ENCODE measurements around the gene KLK6. TPM values are rescaled to one million over a fixed set of nuclear protein-coding genes. Genes with fewer than 3 reads are reported as not detected.

KLK6 gene
- total and polyA plus RNA-seq, 8 donors = 4.5 TPM; not detected in 7

DNA sequence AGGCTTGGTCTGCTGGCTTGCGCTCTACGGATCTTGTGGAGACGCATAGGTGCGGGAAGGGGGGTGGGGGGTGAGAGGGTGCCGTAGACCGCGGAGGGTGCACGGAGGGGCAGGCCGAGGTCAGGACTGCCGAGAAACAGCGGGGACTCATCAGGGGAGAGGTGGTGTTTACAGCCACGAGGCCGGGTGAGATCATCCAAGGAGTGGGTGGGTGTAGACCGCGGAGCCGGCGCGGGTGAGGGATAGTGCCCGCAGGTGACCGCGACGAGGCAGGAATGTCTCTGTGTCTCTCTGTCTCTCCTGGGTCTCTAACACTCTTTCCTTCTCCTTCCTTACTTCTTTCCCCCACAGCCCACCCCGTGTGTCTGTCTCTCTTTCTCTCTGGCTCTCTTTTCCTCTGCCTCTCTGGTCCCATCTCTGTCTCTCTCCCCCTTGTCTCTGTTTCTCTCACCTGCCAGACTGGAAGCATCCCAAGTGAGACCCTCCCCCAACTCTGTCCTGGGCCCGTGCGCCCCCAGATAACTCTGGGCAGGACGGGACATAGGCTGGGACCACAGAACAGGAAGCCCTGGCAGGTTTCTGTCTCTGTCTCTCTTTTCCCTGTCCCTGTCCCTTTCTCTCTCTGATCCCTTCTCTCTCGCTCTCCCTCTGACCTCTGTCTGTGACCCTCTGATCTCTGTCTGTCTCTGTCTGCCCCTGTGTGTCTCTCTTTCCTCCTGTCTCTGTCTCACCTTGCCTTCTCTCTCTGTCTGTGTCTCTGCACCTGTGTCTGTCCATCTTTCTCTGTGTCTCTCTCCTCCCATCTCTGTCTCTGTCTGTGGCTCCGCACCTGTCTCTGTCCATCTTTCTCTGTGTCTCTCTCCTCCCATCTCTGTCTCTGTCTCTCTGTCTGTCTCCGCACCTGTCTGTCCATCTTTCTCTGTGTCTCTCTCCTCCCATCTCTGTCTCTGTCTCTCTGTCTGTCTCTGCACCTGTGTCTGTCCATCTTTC lies 56.4 kb downstream of the KLK6 start:
- Histone ChIP-seq H3K27ac (no peak overlapping the region), H3K9me3 (no peaks in the 10 kb centered on the region), H3K27me3 (peaks cover 12 to 88% (median 54%) of the 10 kb centered on the region in 3 donors), H3K4me3 (no peak overlapping the region), H3K36me3 (no peaks in the 10 kb centered on the region), H3K4me1 (peaks cover 0 to 11% (median 8%) of the 10 kb centered on the region in 4 donors)
- TF ChIP-seq CTCF (IDR thresholded peaks at IDR 0.05) = no peak
- TF ChIP-seq POLR2AphosphoS5 (IDR thresholded peaks at IDR 0.05) = no peak
- TF ChIP-seq POLR2A (IDR thresholded peaks at IDR 0.05) = no peak
- no peak for TF ChIP-seq EP300 (IDR thresholded peaks at IDR 0.05)
- DNase-seq = no peak
- 6 to 10% (median 9%) methylated on average over 29 of the region's 29 CpGs for WGBS, 5 donors
- intact Hi-C loops (cut with DNase I; ENCODE audit: low total_unique reads) = no loop called here

GRCh38 chr19:50912102-50912599 lies 57.2 kb downstream of the KLK6 start:
- 14 to 24% (median 16%) methylated on average over 20 to 21 of the region's 21 CpGs for WGBS, 5 donors
- no peak for TF ChIP-seq EP300 (IDR thresholded peaks at IDR 0.05)
- no peak for TF ChIP-seq POLR2A (IDR thresholded peaks at IDR 0.05)
- TF ChIP-seq POLR2AphosphoS5 (IDR thresholded peaks at IDR 0.05) = no peak
- peak in 1 of 7 experiments; percentile 11 for TF ChIP-seq CTCF (IDR thresholded peaks at IDR 0.05)
- intact Hi-C loops (cut with DNase I; ENCODE audit: low total_unique reads) = no loop called here
- Histone ChIP-seq H3K27ac (no peak overlapping the region), H3K4me3 (no peak overlapping the region), H3K36me3 (no peaks in the 10 kb centered on the region), H3K27me3 (peaks cover 12 to 88% (median 56%) of the 10 kb centered on the region in 3 donors), H3K9me3 (no peaks in the 10 kb centered on the region), H3K4me1 (peaks cover 0 to 11% (median 8%) of the 10 kb centered on the region in 4 donors)
- no peak for DNase-seq

DNA sequence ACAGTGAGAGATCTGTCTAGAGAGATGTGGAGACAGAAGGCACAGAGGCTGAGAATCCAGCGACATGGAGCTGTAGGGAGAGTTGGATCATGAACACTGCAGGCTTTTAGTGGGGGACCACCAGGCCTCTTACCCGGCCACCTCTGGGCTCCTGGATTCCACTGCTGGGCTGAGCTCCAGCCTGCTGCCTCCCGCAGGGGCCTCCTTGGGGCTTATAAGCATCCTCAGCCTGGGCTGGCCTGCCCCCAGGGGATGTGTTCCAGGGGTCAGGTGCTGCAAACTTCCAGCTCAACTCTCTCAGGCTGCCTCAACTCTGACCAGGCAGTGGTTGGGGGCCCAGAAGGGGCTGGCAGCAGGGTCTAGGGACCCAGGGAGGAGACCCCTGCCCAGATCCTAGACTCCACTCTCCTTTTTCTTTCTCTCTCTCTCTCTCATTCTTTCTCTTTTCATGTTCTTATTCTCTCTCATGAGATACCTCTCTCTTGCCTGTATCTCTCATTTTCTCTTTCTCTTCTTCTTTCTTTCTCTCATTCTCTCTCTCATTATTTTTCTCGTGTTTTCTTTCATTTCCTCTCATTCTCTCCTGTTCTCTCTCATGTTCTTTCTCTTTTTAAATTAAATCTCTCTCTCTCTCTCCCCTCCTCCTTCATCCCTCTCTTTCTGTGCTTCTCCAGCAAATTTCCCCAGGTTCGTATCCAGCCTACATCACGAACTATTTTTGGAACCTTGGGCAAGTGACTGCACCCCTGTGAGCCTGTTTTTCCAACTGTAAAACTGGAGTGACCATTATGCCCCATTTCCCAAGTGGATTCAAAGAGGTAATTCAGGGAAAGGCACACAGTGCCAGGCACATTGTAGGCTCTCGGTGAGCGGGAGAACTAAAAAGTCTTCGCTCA lies 57.9 kb downstream of the KLK6 start, which contains the start of gene KLK4:
Gene KLK4, minus strand, starts transcription at position 190 of the 896 bp plus-strand sequence. CDS start 657 bp downstream, outside the sequence.
- Histone ChIP-seq H3K4me1 (peaks cover 0 to 11% (median 8%) of the 10 kb centered on the region in 4 donors), H3K4me3 (no peak within 1 kb of the TSS), H3K27ac (no peak within 1 kb of the TSS), H3K9me3 (no peaks in the 10 kb centered on the region), H3K36me3 (no peaks in the 10 kb centered on the region), H3K27me3 (peaks cover 12 to 90% (median 54%) of the 10 kb centered on the region in 3 donors)
- DNase-seq = no peak
- no peak for TF ChIP-seq POLR2A (IDR thresholded peaks at IDR 0.05)
- TF ChIP-seq POLR2AphosphoS5 (IDR thresholded peaks at IDR 0.05) = no peak
- TF ChIP-seq EP300 (IDR thresholded peaks at IDR 0.05) = no peak
- no peak for TF ChIP-seq CTCF (IDR thresholded peaks at IDR 0.05)
- WGBS, 5 donors = 53 to 67% (median 58%) methylated on average over 9 of the region's 9 CpGs
- intact Hi-C loops (cut with DNase I; ENCODE audit: low total_unique reads) = no loop called here

- H3K9me3 ChIP-seq = no peaks in the 10 kb centered on the region
- H3K4me1 ChIP-seq = peaks cover 0 to 11% (median 8%) of the 10 kb centered on the region in 4 donors
- H3K27me3 ChIP-seq = peaks cover 12 to 90% (median 53%) of the 10 kb centered on the region in 3 donors
- no peaks in the 10 kb centered on the region for H3K36me3 ChIP-seq
- intact Hi-C loops (cut with DNase I; ENCODE audit: low total_unique reads) = no loop called here
- H3K4me3 ChIP-seq = no peak overlapping the region
- no peak for DNase-seq
- WGBS, 5 donors = 55 to 70% (median 56%) methylated on average over 4 of the region's 4 CpGs
- no peak overlapping the region for H3K27ac ChIP-seq
- TF ChIP-seq EP300 (IDR thresholded peaks at IDR 0.05) = no peak
- no peak for TF ChIP-seq CTCF (IDR thresholded peaks at IDR 0.05)
- no peak for TF ChIP-seq POLR2AphosphoS5 (IDR thresholded peaks at IDR 0.05)
- no peak for TF ChIP-seq POLR2A (IDR thresholded peaks at IDR 0.05)
Observed at GRCh38 chr19:50910722-50911121, 58.7 kb downstream of the KLK6 start.
